Thymus (tissue), 11 donors: ENCODE measurements around the gene HTR4. TPM values are rescaled to one million over a fixed set of nuclear protein-coding genes. Genes with fewer than 3 reads are reported as not detected.
"Not testable (repeated sequence)": the region's sequence is repeated elsewhere in the genome, so short reads cannot be mapped to it uniquely, and the experiment has no call there.

ENCODE experiments used
- DNase-seq, 9 donors: peaks; one replicate each; pipeline ENCODE4 v3.0.0-alpha.2; 2013; ENCODE audit warnings: low spot score in 9 of 9, low read depth in 6 of 9, missing footprints in 1 of 9
- H3K27ac ChIP-seq, 2 donors: one replicate each; pipeline ENCODE4 v1.5.1; 2013; ENCODE audit warnings: control low read depth in 1 of 2, low read depth in 1 of 2, low read length in 1 of 2, mild to moderate bottlenecking in 1 of 2, moderate library complexity in 1 of 2
- H3K27me3 ChIP-seq, 2 donors: one replicate each; pipeline ENCODE4 v1.5.1; 2013; ENCODE audit warnings: low read length in 1 of 2; ENCODE audit not compliant: control insufficient read depth in 2 of 2, insufficient read depth in 1 of 2
- H3K36me3 ChIP-seq, 2 donors: one replicate each; pipeline ENCODE4 v1.5.1; 2013; ENCODE audit warnings: low read length in 1 of 2, mild to moderate bottlenecking in 1 of 2, moderate library complexity in 1 of 2; ENCODE audit not compliant: control insufficient read depth in 2 of 2, insufficient read depth in 2 of 2
- H3K4me1 ChIP-seq, 2 donors: one replicate each; pipeline ENCODE4 v1.5.1; 2013; ENCODE audit warnings: low read length in 2 of 2; ENCODE audit not compliant: control insufficient read depth in 2 of 2, insufficient read depth in 2 of 2
- H3K4me3 ChIP-seq, 2 donors: one replicate each; pipeline ENCODE4 v1.5.1; 2013; ENCODE audit warnings: low read length in 2 of 2, control low read depth in 1 of 2, mild to moderate bottlenecking in 1 of 2
- H3K9me3 ChIP-seq, 2 donors: one replicate each; pipeline ENCODE4 v1.5.1; 2013; ENCODE audit warnings: low read length in 1 of 2, mild to moderate bottlenecking in 1 of 2; ENCODE audit not compliant: control insufficient read depth in 2 of 2, insufficient read depth in 1 of 2
- WGBS: extraction: QIAGEN DNeasy Blood & Tissue Kit; methylation state at CpG from one replicate; pipeline ENCODE4 v1.1.7; 2013; 5-methylcytosine and 5-hydroxymethylcytosine counted together
- polyA plus RNA-seq: library from polyadenylated mRNA; stranded (reverse); fragments of 200-250 nt; gene quantifications from one replicate; pipeline ENCODE4 v1.2.3, GENCODE V29; 2013
- total RNA-seq: library from RNA; stranded (reverse); fragments of 120-200 nt; gene quantifications from one replicate; pipeline ENCODE4 v1.2.4, GENCODE V29; 2013
- donor health status: healthy.

HTR4 gene
- total and polyA plus RNA-seq, 2 donors: 0.05 TPM; not detected in 1

DNA sequence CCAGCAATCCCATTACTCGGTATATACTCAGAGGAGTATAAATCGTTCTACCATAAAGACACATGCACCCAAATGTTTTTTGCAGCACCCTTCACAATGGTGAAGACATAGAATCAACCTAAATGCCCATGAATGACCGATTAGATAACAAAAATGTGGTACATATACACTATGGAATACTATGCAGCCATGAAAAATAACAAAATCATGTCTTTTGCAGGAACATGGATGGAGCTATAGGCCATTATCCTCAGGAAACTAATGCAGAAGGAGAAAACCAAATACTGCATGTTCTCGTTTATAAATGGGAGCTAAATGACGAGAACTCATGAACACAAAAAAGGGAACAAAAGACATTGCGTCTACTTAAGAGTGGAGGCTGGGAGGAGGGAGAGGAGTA lies 114.5 kb downstream of the HTR4 start:
- DNase-seq: no peak
- H3K36me3 ChIP-seq: no peaks in the 10 kb centered on the region
- H3K27me3 ChIP-seq: no peaks in the 10 kb centered on the region
- no peaks in the 10 kb centered on the region for H3K9me3 ChIP-seq
- WGBS: 84% methylated on average over 6 of the region's 6 CpGs
- no peak overlapping the region for H3K4me3 ChIP-seq
- H3K4me1 ChIP-seq: no peaks in the 10 kb centered on the region
- no peak overlapping the region for H3K27ac ChIP-seq

DNA sequence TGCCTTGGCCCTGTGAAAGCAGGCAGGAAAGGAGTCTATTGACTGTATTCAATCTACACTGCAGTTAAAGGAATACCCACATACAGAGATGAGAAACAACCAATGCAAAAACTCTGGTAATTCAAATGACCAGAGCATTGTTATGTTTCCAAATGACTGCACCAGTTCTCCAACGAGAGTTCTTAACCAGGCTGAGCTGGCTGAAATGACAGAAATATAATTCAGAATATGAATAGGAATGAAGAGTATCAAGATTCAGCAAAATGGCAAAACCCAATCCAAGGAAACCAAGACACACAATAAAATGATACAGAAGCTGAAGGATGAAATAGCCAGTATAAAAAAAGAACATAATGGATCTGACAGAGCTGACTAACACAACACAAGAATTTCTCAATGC lies 119.1 kb downstream of the HTR4 start:
- Histone ChIP-seq H3K9me3 (no peaks in the 10 kb centered on the region), H3K36me3 (no peaks in the 10 kb centered on the region), H3K4me3 (no peak overlapping the region), H3K27me3 (no peaks in the 10 kb centered on the region), H3K27ac (no peak overlapping the region), H3K4me1 (no peaks in the 10 kb centered on the region)
- no peak for DNase-seq
- 88% methylated on average over 1 of the region's 1 CpG for WGBS

DNA sequence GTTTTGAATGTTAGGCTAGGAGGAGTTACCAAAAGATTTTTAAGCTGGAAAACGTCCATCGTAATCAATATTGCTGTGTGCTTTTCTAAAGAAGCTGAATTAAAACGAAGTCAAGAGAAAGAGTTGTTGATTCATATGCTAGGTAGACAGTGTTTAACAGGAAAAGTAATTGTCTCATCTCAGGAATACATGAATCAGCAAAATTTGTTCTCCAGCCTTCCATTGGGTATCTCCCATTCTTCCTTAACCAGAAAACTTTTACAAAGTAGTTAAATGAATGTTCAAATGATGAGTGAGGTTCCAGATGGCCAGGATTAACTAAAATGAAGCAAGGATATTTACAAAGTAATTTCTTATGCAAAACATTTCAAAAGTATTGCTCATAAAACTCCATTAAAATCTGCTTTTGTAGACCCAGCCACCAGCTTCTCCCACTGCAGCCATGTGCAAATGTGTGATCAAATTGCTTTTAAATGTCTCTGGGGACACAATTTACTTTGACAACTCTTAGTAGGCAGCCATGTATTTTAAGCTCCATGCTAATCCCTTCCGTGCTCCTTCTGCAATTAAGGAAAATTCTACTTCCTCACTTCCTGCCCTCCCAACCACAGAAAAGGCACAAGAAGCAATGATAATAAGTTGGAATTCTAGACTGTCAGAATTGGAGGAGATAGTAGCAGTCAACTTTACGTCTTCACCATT lies 121.2 kb downstream of the HTR4 start:
- H3K27me3 ChIP-seq: no peaks in the 10 kb centered on the region
- H3K36me3 ChIP-seq: no peaks in the 10 kb centered on the region
- DNase-seq: no peak
- no peak overlapping the region for H3K4me3 ChIP-seq
- no peak overlapping the region for H3K27ac ChIP-seq
- 78% methylated on average over 5 of the region's 5 CpGs for WGBS
- no peaks in the 10 kb centered on the region for H3K4me1 ChIP-seq
- H3K9me3 ChIP-seq: peaks cover 0 to 4% of the 10 kb centered on the region in 2 donors

DNA sequence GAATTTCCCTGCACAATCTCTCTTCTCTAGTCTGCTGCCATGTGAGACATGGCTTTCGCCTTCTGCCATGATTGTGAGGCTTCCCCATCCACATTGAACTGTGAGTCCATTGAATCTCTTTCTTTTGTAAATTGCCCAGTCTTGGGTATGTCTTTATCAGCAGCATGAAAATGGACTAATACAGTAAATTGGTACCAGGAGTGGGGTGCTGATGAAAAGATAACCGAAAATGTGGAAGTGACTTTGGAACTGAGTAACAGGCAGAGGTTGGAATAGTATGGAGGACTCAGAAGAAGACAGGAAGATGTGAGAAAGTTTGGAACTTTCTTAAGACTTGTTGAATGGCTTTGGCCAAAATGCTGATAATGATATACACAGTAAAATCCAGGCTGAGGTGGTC lies 124.9 kb downstream of the HTR4 start:
- WGBS: 94% methylated on average over 2 of the region's 2 CpGs
- H3K36me3 ChIP-seq, H3K27me3 ChIP-seq, H3K4me3 ChIP-seq, H3K4me1 ChIP-seq, H3K9me3 ChIP-seq, H3K27ac ChIP-seq, DNase-seq: not testable (repeated sequence)

DNA sequence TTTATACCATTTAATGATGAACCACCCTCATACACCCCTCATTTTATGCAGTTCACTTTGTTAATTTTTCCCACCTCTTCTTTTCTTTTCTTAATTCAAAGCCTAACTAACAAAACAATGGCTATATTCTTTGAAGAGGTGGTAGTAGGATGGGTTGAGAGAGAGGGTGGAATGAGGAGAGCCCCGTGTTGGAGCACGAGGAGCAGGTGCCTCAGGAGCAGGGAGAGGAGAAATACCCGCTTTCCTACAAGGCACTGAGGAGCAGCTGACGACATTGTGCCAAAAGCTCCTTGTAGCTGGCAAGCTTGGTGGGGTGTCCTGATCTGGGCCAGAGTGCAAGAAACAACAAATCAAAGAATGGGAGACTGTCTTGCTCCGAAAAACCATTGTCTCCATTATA lies 129.6 kb downstream of the HTR4 start:
- Histone ChIP-seq H3K4me1 (no peaks in the 10 kb centered on the region), H3K4me3 (no peak overlapping the region), H3K9me3 (peaks cover 0 to 4% of the 10 kb centered on the region in 2 donors), H3K27me3 (no peaks in the 10 kb centered on the region), H3K36me3 (no peaks in the 10 kb centered on the region), H3K27ac (no peak overlapping the region)
- 85% methylated on average over 5 of the region's 5 CpGs for WGBS
- no peak for DNase-seq

DNA sequence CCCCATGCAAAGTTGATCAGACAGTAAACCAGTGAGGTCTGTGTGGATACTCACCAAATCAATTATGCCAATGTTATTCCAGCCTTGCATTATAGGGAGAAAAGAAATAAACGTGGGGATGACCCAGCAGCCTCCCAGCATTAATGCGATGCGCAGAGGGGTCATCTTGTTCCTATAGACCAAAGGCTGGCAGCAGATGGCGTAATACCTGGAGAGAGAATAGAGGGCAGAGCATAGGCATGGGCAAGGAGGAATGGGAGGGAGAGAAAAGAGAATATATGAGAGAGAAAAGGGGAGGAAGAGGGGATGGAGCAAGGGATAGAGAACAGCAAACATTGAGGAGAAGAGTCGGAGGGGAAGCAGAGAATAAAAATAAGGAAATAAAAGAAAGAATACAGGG lies 131.2 kb downstream of the HTR4 start:
- H3K9me3 ChIP-seq: no peaks in the 10 kb centered on the region
- H3K36me3 ChIP-seq: no peaks in the 10 kb centered on the region
- no peak overlapping the region for H3K27ac ChIP-seq
- 69% methylated on average over 5 of the region's 5 CpGs for WGBS
- H3K27me3 ChIP-seq: no peaks in the 10 kb centered on the region
- no peak overlapping the region for H3K4me3 ChIP-seq
- DNase-seq: no peak
- H3K4me1 ChIP-seq: no peaks in the 10 kb centered on the region

DNA sequence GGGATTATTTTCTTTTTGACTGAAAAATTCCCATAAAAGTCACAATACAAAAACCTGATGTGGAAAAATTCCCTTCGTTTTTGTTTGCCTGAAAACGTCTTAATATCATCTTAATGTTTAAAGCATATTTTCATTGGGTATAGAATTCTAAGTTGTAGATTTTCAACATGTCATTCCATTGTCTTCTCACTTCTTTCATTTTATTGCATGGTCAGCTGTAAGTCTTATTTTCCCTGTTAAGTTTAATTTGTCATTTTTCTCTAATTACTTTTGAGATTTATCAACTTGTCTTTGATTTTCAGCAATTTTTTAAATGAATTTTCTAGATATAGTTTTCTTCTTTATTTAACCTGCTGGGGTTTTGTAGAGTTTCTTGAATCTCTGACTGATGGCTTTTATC lies 138.9 kb downstream of the HTR4 start:
- no peaks in the 10 kb centered on the region for H3K36me3 ChIP-seq
- H3K4me3 ChIP-seq: no peak overlapping the region
- no peak overlapping the region for H3K27ac ChIP-seq
- no peaks in the 10 kb centered on the region for H3K27me3 ChIP-seq
- no peaks in the 10 kb centered on the region for H3K9me3 ChIP-seq
- no peaks in the 10 kb centered on the region for H3K4me1 ChIP-seq
- no peak for DNase-seq
- WGBS: 88% methylated on average over 2 of the region's 2 CpGs

DNA sequence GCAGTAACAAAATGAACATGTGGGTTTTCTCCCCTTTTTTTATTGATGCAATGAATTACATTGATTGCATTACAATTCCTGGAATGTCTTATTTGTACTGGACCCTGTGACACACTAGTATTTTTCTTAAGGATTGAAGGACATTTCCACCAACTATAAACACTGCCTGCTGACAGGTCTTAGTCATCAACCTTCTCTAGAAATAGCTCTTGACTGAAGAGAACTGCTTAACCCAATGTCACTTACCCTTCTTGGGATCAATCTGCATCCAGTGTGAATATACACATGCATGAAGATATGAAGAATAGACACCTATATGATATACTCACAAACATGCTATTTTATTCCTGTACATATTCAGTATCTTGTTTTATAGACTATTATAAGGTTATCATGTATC lies 140.0 kb downstream of the HTR4 start:
- Histone ChIP-seq H3K9me3 (no peaks in the 10 kb centered on the region), H3K4me3 (no peak overlapping the region), H3K27ac (no peak overlapping the region), H3K27me3 (no peaks in the 10 kb centered on the region), H3K36me3 (no peaks in the 10 kb centered on the region), H3K4me1 (no peaks in the 10 kb centered on the region)
- no peak for DNase-seq

DNA sequence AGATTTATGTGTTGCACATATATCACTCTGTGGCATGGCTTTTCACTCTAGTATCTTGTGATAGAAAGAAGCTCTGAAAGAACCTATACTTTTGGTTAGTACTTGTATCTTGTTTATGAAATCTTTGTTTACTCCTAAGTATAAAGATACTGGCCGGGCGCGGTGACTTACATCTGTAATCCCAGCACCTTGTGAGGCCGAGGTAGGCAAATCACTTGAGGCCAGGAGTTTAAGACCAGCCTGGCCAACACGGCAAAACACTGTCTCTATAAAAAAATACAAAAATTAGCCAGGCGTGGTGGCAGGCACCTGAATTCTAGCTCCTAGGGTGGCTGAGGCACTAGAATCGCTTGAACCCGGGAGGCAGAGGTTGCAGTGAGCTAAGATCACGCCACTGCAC lies 141.8 kb downstream of the HTR4 start:
- no peak overlapping the region for H3K4me3 ChIP-seq
- H3K4me1 ChIP-seq: no peaks in the 10 kb centered on the region
- WGBS: 93% methylated on average over 9 of the region's 9 CpGs
- no peak overlapping the region for H3K27ac ChIP-seq
- no peaks in the 10 kb centered on the region for H3K36me3 ChIP-seq
- H3K27me3 ChIP-seq: no peaks in the 10 kb centered on the region
- H3K9me3 ChIP-seq: no peaks in the 10 kb centered on the region
- no peak for DNase-seq
